Vagina (tissue), 2 donors: ENCODE data around the gene TMEM178B.

Experiments used
- CTCF ChIP-seq, 3 experiments: fragments of 450-650 bp in 2 of 3; fragments of 200-600 bp in 1 of 3; sonication (generic) in 1 of 3; IDR thresholded peaks; one replicate each; pipeline ENCODE4 v1.5.1; 2017 to 2019; ENCODE audit warnings: antibody characterized with exemption in 3 of 3, mild to moderate bottlenecking in 2 of 3, moderate library complexity in 2 of 3
- POLR2A ChIP-seq, 2 donors: fragments of 450-650 bp; IDR thresholded peaks; one replicate each; pipeline ENCODE4 v1.6.1; 2017; ENCODE audit warnings: antibody characterized with exemption in 2 of 2, mild to moderate bottlenecking in 2 of 2, moderate library complexity in 2 of 2
- POLR2AphosphoS5 ChIP-seq, 2 donors: sonication (generic); formaldehyde crosslinking; IDR thresholded peaks; one replicate each; pipeline ENCODE4 v1.9.0; 2017; ENCODE audit warnings: antibody characterized with exemption in 2 of 2, mild to moderate bottlenecking in 2 of 2, low read depth in 1 of 2; ENCODE audit not compliant: insufficient read depth in 1 of 2

GRCh38 chr7:141500608-141501007, 426.7 kb downstream of the TMEM178B start:
- TF ChIP-seq CTCF (IDR thresholded peaks at IDR 0.05) (no peak), POLR2A (IDR thresholded peaks at IDR 0.05) (no peak), POLR2AphosphoS5 (IDR thresholded peaks at IDR 0.05; ENCODE audit: insufficient read depth in 1 of 2, low read depth in 1 of 2) (no peak)
